ENCODE measurements around the gene SMARCB1.
A peak's percentile ranks its signal among the peaks of the same experiment; 100 is the strongest.

SMARCB1 gene

GRCh38 chr22:23779083-23779482, 7.7 kb upstream of the SMARCB1 start:
- no peaks in the 10 kb centered on the region for H3K27me3 ChIP-seq (ENCODE audit: insufficient read depth, low read length, poor library complexity)
- H3K4me3 ChIP-seq (ENCODE audit: low read length): no peak overlapping the region
- H2BK120ac ChIP-seq (ENCODE audit: low read depth, low read length): no peak overlapping the region
- no peak overlapping the region for H3K4me2 ChIP-seq (ENCODE audit: low read length)
- no peak for DNase-seq
- no peak overlapping the region for H2BK15ac ChIP-seq (replicated peaks; ENCODE audit: low read depth)
- no peak overlapping the region for H3K56ac ChIP-seq (ENCODE audit: low read length)
- no peak overlapping the region for H3K18ac ChIP-seq (ENCODE audit: low read length)
- H3K27ac ChIP-seq (ENCODE audit: low read depth, low read length): no peak overlapping the region
- peaks cover 3% of the 10 kb centered on the region for H3K4me1 ChIP-seq (ENCODE audit: control insufficient read depth, low read depth, low read length)
- H3K4ac ChIP-seq (ENCODE audit: low read depth, low read length): no peak overlapping the region
- no peak overlapping the region for H3K9ac ChIP-seq (ENCODE audit: low read length)
- no peak overlapping the region for H4K8ac ChIP-seq (ENCODE audit: low read depth, low read length)
- no peak overlapping the region for H4K5ac ChIP-seq (ENCODE audit: low read length)
- H2BK5ac ChIP-seq (ENCODE audit: low read length): no peak overlapping the region
- H3K23ac ChIP-seq (ENCODE audit: low read length): no peak overlapping the region
- H3K79me2 ChIP-seq (ENCODE audit: control insufficient read depth, insufficient read depth, low read length): no peaks in the 10 kb centered on the region
- H3K79me1 ChIP-seq (ENCODE audit: low read length): no peaks in the 10 kb centered on the region
- WGBS (ENCODE audit: extremely low coverage, insufficient coverage, low lambda C conversion rate): no CpG with 5 or more reads among the region's 16 CpGs
- H3K36me3 ChIP-seq (ENCODE audit: control insufficient read depth, insufficient read depth, low read length): no peaks in the 10 kb centered on the region
- no peak overlapping the region for H2AK5ac ChIP-seq (ENCODE audit: low read length)

- Histone ChIP-seq H3K18ac (ENCODE audit: low read length) (no peak overlapping the region), H3K27me3 (ENCODE audit: insufficient read depth, low read length, poor library complexity) (no peaks in the 10 kb centered on the region), H4K8ac (ENCODE audit: low read depth, low read length) (no peak overlapping the region), H3K9ac (ENCODE audit: low read length) (no peak overlapping the region), H2BK5ac (ENCODE audit: low read length) (no peak overlapping the region), H3K4ac (ENCODE audit: low read depth, low read length) (no peak overlapping the region), H3K36me3 (ENCODE audit: control insufficient read depth, insufficient read depth, low read length) (no peaks in the 10 kb centered on the region), H3K23ac (ENCODE audit: low read length) (no peak overlapping the region), H3K4me2 (ENCODE audit: low read length) (no peak overlapping the region), H3K27ac (ENCODE audit: low read depth, low read length) (no peak overlapping the region), H2BK15ac (replicated peaks; ENCODE audit: low read depth) (no peak overlapping the region), H4K5ac (ENCODE audit: low read length) (no peak overlapping the region), H3K4me1 (ENCODE audit: control insufficient read depth, low read depth, low read length) (peaks cover 3% of the 10 kb centered on the region), H3K4me3 (ENCODE audit: low read length) (no peak overlapping the region), H3K79me1 (ENCODE audit: low read length) (no peaks in the 10 kb centered on the region), H2AK5ac (ENCODE audit: low read length) (no peak overlapping the region), H3K56ac (ENCODE audit: low read length) (no peak overlapping the region), H3K79me2 (ENCODE audit: control insufficient read depth, insufficient read depth, low read length) (no peaks in the 10 kb centered on the region), H2BK120ac (ENCODE audit: low read depth, low read length) (no peak overlapping the region)
- no peak for DNase-seq
- no CpG with 5 or more reads among the region's 5 CpGs for WGBS (ENCODE audit: extremely low coverage, insufficient coverage, low lambda C conversion rate)
Measured at GRCh38 chr22:23779731-23780130, 7.0 kb upstream of the SMARCB1 start.

GRCh38 chr22:23780146-23780748, 6.5 kb upstream of the SMARCB1 start:
- H3K4me1 ChIP-seq (ENCODE audit: control insufficient read depth, low read depth, low read length): no peaks in the 10 kb centered on the region
- no peak overlapping the region for H3K23ac ChIP-seq (ENCODE audit: low read length)
- no peak overlapping the region for H3K4ac ChIP-seq (ENCODE audit: low read depth, low read length)
- no peak overlapping the region for H2BK5ac ChIP-seq (ENCODE audit: low read length)
- H3K4me3 ChIP-seq (ENCODE audit: low read length): no peak overlapping the region
- no peak overlapping the region for H3K27ac ChIP-seq (ENCODE audit: low read depth, low read length)
- no peak overlapping the region for H3K4me2 ChIP-seq (ENCODE audit: low read length)
- no peaks in the 10 kb centered on the region for H3K79me1 ChIP-seq (ENCODE audit: low read length)
- no peak overlapping the region for H2BK15ac ChIP-seq (replicated peaks; ENCODE audit: low read depth)
- H3K27me3 ChIP-seq (ENCODE audit: insufficient read depth, low read length, poor library complexity): no peaks in the 10 kb centered on the region
- H4K8ac ChIP-seq (ENCODE audit: low read depth, low read length): no peak overlapping the region
- no peak for DNase-seq
- H3K9ac ChIP-seq (ENCODE audit: low read length): no peak overlapping the region
- WGBS (ENCODE audit: extremely low coverage, insufficient coverage, low lambda C conversion rate): no CpG with 5 or more reads among the region's 20 CpGs
- H3K79me2 ChIP-seq (ENCODE audit: control insufficient read depth, insufficient read depth, low read length): no peaks in the 10 kb centered on the region
- no peak overlapping the region for H3K18ac ChIP-seq (ENCODE audit: low read length)
- no peak overlapping the region for H2BK120ac ChIP-seq (ENCODE audit: low read depth, low read length)
- no peak overlapping the region for H2AK5ac ChIP-seq (ENCODE audit: low read length)
- no peak overlapping the region for H3K56ac ChIP-seq (ENCODE audit: low read length)
- H3K36me3 ChIP-seq (ENCODE audit: control insufficient read depth, insufficient read depth, low read length): no peaks in the 10 kb centered on the region
- H4K5ac ChIP-seq (ENCODE audit: low read length): no peak overlapping the region

GRCh38 chr22:23781065-23781464, 5.7 kb upstream of the SMARCB1 start:
- no peak overlapping the region for H3K9ac ChIP-seq (ENCODE audit: low read length)

GRCh38 chr22:23781511-23782183, 5.1 kb upstream of the SMARCB1 start:
- H3K18ac ChIP-seq (ENCODE audit: low read length): no peak overlapping the region
- no peak overlapping the region for H4K8ac ChIP-seq (ENCODE audit: low read depth, low read length)
- H3K9ac ChIP-seq (ENCODE audit: low read length): no peak overlapping the region
- H3K27me3 ChIP-seq (ENCODE audit: insufficient read depth, low read length, poor library complexity): no peaks in the 10 kb centered on the region
- no peak overlapping the region for H2AK5ac ChIP-seq (ENCODE audit: low read length)
- H3K23ac ChIP-seq (ENCODE audit: low read length): no peak overlapping the region
- no peak for DNase-seq
- H3K79me1 ChIP-seq (ENCODE audit: low read length): no peaks in the 10 kb centered on the region
- H3K56ac ChIP-seq (ENCODE audit: low read length): no peak overlapping the region
- no peaks in the 10 kb centered on the region for H3K36me3 ChIP-seq (ENCODE audit: control insufficient read depth, insufficient read depth, low read length)
- no CpG with 5 or more reads among the region's 14 CpGs for WGBS (ENCODE audit: extremely low coverage, insufficient coverage, low lambda C conversion rate)
- H2BK120ac ChIP-seq (ENCODE audit: low read depth, low read length): no peak overlapping the region
- H3K27ac ChIP-seq (ENCODE audit: low read depth, low read length): no peak overlapping the region
- H3K4me3 ChIP-seq (ENCODE audit: low read length): no peak overlapping the region
- H4K5ac ChIP-seq (ENCODE audit: low read length): no peak overlapping the region
- H3K4ac ChIP-seq (ENCODE audit: low read depth, low read length): no peak overlapping the region
- H2BK15ac ChIP-seq (replicated peaks; ENCODE audit: low read depth): no peak overlapping the region
- H3K4me1 ChIP-seq (ENCODE audit: control insufficient read depth, low read depth, low read length): peaks cover 2% of the 10 kb centered on the region
- H3K4me2 ChIP-seq (ENCODE audit: low read length): no peak overlapping the region
- no peaks in the 10 kb centered on the region for H3K79me2 ChIP-seq (ENCODE audit: control insufficient read depth, insufficient read depth, low read length)
- H2BK5ac ChIP-seq (ENCODE audit: low read length): no peak overlapping the region

More at GRCh38 chr22:23781065-23781464, 5.7 kb upstream of the SMARCB1 start:
- no peak overlapping the region for H4K5ac ChIP-seq (ENCODE audit: low read length)
- H3K4ac ChIP-seq (ENCODE audit: low read depth, low read length): no peak overlapping the region
- no peak overlapping the region for H3K23ac ChIP-seq (ENCODE audit: low read length)
- no peaks in the 10 kb centered on the region for H3K79me1 ChIP-seq (ENCODE audit: low read length)
- H2AK5ac ChIP-seq (ENCODE audit: low read length): peak overlapping the region; percentile 30
- DNase-seq: no peak
- no peak overlapping the region for H3K27ac ChIP-seq (ENCODE audit: low read depth, low read length)
- H3K18ac ChIP-seq (ENCODE audit: low read length): no peak overlapping the region
- H3K4me2 ChIP-seq (ENCODE audit: low read length): no peak overlapping the region
- no peak overlapping the region for H3K4me3 ChIP-seq (ENCODE audit: low read length)
- H2BK120ac ChIP-seq (ENCODE audit: low read depth, low read length): no peak overlapping the region
- no peak overlapping the region for H2BK15ac ChIP-seq (replicated peaks; ENCODE audit: low read depth)
- H3K4me1 ChIP-seq (ENCODE audit: control insufficient read depth, low read depth, low read length): no peaks in the 10 kb centered on the region
- no peaks in the 10 kb centered on the region for H3K79me2 ChIP-seq (ENCODE audit: control insufficient read depth, insufficient read depth, low read length)
- no CpG with 5 or more reads among the region's 15 CpGs for WGBS (ENCODE audit: extremely low coverage, insufficient coverage, low lambda C conversion rate)
- H4K8ac ChIP-seq (ENCODE audit: low read depth, low read length): no peak overlapping the region
- no peak overlapping the region for H3K56ac ChIP-seq (ENCODE audit: low read length)
- H2BK5ac ChIP-seq (ENCODE audit: low read length): no peak overlapping the region
- H3K36me3 ChIP-seq (ENCODE audit: control insufficient read depth, insufficient read depth, low read length): no peaks in the 10 kb centered on the region
- no peaks in the 10 kb centered on the region for H3K27me3 ChIP-seq (ENCODE audit: insufficient read depth, low read length, poor library complexity)

GRCh38 chr22:23782252-23782651, 4.5 kb upstream of the SMARCB1 start:
- H3K18ac ChIP-seq (ENCODE audit: low read length): no peak overlapping the region
- H2BK15ac ChIP-seq (replicated peaks; ENCODE audit: low read depth): no peak overlapping the region
- no peak overlapping the region for H3K4me3 ChIP-seq (ENCODE audit: low read length)
- H3K4me1 ChIP-seq (ENCODE audit: control insufficient read depth, low read depth, low read length): peaks cover 2% of the 10 kb centered on the region
- H3K79me1 ChIP-seq (ENCODE audit: low read length): no peaks in the 10 kb centered on the region
- no peaks in the 10 kb centered on the region for H3K27me3 ChIP-seq (ENCODE audit: insufficient read depth, low read length, poor library complexity)
- no peak overlapping the region for H4K8ac ChIP-seq (ENCODE audit: low read depth, low read length)
- H3K56ac ChIP-seq (ENCODE audit: low read length): no peak overlapping the region
- H4K5ac ChIP-seq (ENCODE audit: low read length): no peak overlapping the region
- no peak overlapping the region for H3K4ac ChIP-seq (ENCODE audit: low read depth, low read length)
- H3K27ac ChIP-seq (ENCODE audit: low read depth, low read length): no peak overlapping the region
- H3K36me3 ChIP-seq (ENCODE audit: control insufficient read depth, insufficient read depth, low read length): no peaks in the 10 kb centered on the region
- no peak overlapping the region for H3K9ac ChIP-seq (ENCODE audit: low read length)
- H2BK5ac ChIP-seq (ENCODE audit: low read length): no peak overlapping the region
- H2BK120ac ChIP-seq (ENCODE audit: low read depth, low read length): no peak overlapping the region
- H3K23ac ChIP-seq (ENCODE audit: low read length): no peak overlapping the region
- no peaks in the 10 kb centered on the region for H3K79me2 ChIP-seq (ENCODE audit: control insufficient read depth, insufficient read depth, low read length)
- no peak overlapping the region for H2AK5ac ChIP-seq (ENCODE audit: low read length)
- no CpG with 5 or more reads among the region's 16 CpGs for WGBS (ENCODE audit: extremely low coverage, insufficient coverage, low lambda C conversion rate)
- no peak overlapping the region for H3K4me2 ChIP-seq (ENCODE audit: low read length)
- DNase-seq: no peak
